HG02798 (cell line): ENCODE data around the gene ABCC1.

Experiments
- ATAC-seq: cut with Tn5 transposase; IDR thresholded peaks from one replicate; pipeline ENCODE4 v1.9.1; 2021; ENCODE audit warnings: mild to moderate bottlenecking; ENCODE audit not compliant: unreplicated experiment, poor library complexity

The ABCC1 gene

DNA sequence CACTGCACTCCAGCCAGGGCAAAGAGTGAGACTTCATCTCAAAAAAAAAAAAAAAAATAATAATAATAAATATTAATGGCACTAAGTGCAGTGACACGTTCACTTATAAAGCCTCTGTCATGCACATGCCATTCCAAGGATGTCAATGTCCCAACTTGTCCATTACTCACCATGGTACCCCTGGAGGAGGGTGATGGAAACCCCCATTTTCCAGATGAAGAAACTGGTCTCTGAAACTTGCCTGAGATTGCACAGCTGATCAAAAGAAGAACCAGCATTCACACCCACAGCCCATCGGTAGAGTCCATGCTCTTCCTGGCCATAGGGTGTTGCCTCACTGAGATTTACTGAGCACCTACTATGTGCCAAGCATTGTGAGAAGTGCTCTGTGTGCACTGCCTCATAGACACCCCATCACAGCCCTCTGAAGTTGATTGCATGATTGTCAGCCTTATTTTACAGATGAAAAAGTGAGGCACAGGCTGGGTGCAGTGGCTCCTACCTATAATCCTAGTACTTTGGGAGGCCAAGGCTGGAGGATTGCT is 123.7 kb downstream of the ABCC1 start:
- ATAC-seq: no peak

DNA sequence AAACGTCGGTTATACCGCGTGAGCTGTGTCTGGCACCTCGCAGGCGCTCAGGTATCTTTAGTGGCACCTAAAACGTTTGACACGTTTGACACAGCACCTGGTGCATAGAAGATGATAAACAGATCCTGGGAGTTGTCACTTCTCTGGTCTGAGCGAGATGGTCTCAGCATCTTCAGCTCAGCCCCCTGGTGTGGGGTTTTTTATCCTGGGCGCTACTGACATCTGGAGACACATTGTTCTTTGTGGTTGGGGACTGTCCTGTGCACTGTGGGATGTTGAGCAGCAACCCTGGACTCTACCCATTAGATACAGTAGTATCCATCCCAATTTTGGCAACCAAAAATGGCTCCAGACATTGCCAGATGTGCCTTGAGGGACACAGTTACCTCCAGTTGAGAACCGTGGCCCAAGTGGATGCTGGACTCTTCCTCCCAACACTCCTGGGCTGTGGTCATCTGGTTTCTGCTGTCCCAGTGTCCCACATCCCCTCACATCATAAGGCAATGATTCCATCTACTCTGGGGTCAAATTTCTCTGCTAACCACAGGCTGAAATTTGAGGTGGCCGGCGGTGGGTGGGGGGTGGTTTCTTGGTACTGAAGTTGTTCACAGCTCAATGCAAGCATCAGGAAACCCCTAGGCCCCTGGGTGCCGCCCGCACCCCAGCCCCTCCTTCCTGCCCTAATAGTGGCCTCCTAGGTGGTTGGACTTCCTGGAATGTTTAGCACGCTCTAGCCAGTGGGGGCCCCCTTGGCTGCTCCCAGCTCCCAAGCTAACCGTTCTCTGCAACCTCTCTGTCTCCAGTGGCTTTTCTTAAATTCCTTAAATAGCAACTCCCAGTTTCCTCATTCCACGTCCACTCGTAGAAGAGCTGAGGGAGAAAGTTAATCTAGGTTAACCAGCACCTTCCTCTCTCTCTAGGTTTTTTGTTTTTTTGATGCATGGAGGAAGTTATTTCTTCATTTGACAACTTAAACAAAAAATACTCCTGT is 124.8 kb downstream of the ABCC1 start:
- ATAC-seq: no peak

DNA sequence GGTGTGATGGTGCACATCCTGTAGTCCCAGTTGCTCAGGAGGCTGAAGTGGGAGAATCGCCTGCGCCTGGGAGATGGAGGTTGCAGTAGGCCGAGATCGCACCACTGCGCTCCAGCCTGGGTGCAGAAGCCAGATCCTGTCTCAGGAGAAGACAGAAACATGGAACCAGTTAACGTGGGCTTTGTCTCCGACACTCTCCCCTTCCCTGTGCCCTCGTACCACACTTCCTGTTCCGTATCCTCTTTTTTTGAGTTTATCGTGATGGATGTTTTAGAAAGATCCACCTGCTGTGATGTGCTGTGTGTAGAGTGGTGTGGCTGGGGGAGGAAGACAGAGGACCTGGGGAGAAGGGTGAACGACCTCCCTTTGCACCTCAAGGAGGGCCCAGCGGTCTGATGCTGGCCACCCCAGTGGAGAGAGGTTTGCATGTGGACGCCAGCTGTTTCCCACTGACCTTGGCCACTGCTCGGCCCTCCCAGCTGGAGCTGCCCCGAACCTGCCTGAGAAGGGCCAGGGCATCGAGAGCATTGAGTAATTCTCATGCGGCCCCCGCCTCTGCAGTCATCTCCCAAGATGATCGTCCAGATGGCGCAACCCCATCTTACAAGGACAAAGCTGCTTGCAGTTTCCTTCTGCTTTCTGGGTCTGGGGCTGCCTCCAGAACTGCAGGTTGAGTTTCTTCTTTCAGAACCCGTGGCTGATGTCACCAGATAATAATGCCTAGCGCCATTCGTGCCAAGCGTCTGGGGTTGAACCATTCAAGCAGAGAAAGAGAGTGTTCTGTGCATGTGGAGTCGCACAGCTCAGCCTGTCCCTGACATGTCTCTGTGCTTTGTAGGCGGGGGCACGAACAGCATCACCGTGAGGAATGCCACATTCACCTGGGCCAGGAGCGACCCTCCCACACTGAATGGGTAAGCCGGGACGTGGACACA is 126.3 kb downstream of the ABCC1 start:
- ATAC-seq: no peak

DNA sequence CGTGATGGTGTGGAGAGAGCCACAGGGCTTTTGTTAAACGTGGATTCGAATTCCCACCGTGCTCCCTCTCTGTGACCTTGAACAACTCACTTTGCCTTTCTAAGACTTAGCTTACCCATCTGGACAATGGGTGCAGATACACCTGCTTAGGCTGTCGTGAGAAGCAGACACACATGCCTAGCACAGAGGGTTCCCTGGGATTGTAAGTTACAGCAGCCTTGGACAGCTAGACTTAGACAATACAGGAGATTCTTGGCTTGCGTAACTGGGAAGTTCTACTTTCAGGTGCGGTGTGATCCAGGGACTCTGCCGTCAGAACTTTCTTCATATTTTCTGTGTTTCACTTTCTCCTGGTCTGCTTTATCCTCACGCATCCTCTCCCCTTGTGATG is 127.0 kb downstream of the ABCC1 start:
- ATAC-seq: no peak

DNA sequence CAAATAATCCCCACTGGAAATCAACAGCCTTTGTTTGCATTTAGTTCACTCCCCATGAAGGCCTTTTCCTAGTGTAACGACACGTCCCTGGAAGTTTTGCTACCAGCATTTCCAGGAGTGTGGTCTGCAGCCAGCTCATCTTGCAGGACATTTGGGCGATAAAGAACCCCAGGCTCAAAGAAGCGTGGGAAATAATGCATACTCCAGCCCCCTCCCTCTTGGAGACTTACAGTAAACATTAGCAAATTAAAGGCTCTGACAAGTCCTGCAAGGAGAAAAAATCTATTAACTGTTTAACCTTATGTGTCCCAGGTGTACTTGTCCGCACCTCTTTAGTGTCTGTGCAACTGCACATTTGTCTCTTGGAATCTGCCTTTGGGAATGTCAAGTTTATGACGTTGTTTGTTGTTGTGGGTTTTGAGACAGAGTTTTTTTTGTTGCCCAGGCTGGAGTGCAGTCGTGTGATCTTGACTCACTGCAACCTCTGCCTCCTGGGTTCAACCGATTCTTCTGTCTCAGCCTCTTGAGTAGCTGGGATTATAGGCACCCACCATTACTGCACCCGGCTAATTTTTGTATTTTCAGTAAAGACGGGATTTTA is 131.1 kb downstream of the ABCC1 start:
- ATAC-seq: no peak

DNA sequence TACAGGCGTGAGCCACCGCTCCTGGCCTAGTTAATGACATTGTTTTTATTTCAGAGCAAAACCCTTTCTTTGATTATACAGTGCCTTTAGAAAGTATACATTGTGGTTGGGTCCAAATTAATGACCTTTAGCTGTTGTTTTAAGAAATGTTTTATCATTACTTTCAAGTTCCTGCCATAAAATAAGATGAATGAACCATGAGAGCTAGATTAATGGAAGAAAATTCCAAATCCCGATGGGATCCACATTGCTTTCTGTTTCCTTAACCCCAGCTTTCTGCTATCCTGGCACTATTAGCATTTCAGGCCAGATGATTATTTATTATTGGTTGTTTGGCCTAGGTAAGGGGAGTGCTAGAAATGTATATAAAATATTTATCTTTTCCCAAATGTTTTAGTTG is 131.7 kb downstream of the ABCC1 start:
- no peak for ATAC-seq

DNA sequence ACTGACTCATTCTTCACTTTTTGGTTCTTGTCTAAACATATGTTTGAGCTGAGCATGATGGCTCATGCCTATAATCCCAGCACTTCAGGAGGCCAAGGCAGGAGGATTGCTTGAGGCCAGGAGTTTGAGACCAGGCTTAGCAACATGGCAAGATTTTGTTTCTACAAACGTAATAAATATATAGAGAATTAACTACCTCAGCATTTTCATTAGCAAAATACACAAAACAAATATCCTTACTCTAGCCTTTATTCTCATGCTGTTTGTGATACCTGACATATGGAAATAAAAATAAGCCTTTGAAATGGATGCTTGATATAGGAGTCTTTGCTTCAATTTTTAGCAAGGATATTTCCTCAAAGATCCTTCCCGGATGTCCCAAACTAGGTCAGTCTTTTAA is 132.8 kb downstream of the ABCC1 start:
- ATAC-seq: no peak

DNA sequence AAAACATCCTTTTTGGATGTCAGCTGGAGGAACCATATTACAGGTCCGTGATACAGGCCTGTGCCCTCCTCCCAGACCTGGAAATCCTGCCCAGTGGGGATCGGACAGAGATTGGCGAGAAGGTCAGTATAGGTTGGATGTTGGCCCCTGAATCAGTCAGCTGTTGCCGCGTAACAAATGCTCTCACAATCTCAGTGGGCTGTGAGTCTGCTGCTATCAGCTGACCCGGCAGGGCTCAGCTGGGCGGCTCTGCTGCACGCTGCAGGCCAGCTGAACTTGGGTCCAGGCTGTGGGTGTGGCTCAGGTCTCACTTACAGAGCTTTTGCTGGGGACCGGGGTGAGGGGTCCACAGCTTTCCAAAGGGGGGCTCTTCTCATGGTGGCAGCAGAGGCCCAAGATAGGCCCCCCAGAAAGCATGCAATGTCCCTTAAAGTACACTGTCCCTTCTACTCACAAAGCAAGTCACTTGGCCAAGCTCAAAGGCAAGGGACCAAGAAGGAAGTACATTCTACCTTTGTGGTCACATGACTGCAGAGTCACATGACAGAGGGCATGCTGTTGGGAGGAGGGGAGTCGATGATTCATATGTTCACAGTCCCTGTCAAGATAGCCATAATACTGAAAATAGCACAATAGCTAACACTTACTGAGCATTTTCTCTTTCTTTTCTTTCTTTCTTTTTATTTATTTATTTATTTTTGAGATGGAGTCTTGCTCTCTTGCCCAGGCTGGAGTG is 134.2 kb downstream of the ABCC1 start:
- ATAC-seq: no peak

DNA sequence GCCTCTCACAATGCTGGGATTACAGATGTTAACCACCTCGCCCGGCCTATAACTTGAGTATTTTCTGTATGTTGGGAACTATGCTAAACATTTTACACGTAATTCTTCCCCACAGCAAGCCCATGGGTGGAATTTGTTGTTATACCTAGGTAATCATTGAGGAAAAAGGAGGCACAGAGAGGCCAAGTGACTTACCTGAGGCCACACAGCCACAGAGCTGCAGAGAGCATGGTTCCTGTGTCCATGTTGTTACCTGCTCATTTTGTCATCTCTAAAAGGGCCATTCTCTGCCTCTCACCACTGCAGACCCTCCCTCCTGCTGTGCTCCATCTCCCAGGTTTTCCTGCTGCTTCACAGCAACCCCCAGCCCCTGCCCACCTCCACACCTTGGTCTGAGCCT is 135.5 kb downstream of the ABCC1 start:
- ATAC-seq: no peak

DNA sequence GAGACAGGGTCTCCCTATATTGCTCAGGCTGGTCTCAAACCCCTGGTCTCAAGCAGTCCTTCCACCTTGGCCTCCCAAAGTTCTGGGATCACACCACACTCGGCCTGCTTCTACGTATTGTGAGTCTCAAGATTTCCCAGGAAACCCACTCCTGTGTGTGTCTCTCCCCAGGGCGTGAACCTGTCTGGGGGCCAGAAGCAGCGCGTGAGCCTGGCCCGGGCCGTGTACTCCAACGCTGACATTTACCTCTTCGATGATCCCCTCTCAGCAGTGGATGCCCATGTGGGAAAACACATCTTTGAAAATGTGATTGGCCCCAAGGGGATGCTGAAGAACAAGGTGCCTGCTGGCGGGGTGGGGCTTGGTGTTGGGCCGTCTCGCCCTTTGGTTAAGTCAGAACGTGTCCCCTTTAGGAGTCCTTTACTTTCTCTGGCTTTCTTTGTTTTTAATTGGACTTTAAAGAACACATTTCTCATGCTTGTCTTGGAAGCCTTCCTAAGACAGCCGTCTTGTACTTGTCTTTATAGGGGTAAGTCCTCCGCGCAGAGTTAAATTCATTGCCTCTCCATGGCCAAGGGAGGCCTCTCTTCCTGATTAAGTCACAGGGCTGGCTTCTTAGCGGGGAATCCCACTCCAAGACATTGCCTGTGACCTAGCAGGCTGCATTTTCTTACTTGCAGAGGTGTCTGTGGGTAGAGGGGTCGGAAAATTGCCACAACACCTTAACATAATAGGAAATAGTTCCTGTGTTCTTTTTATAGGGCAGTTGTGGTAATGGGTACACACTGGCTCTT is 137.4 kb downstream of the ABCC1 start:
- no peak for ATAC-seq

DNA sequence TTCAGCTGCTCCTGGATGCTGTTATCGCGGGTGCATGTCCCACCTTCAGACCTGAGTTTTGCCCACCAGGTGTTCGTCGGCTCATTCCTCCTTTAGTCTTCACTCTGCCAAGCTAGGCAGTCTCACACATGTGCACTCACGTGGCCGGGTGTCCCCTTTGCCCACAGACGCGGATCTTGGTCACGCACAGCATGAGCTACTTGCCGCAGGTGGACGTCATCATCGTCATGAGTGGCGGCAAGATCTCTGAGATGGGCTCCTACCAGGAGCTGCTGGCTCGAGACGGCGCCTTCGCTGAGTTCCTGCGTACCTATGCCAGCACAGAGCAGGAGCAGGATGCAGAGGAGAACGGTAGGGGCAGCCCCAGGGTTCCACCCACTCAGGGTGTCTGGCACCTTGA is 140.8 kb downstream of the ABCC1 start:
- no peak for ATAC-seq

DNA sequence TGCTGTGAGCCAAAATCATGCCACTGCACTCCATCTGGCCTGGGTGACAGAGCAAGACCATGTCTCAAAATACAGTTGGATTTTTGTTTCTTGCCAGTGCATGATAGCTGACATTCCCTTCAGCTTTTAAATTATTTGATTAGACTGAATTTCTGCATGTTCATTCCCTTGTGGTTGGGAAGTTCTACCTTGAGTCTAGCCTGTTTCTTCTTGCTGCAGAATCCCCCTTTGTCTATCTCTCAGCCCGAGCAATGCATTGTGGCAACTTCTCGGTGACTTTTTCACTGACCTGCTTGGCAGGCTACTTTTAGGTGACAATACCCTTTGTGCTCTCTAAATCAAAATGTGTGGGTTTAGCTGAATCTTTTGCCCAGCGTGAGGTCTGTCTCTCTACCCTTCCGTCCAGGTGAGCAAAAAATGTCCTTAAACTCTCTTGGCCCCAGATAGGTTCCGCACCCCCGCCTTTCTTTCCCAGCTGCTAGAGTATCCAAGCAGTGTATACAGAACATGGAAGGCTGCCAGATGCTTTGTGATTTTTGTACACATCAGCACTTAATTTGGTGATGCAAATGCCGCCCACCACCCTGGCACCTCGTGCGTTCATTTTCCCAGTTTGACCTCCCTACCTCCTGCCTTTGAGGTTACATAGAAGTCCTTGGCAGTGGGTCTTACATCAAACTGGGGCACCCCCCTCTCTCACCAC is 143.7 kb downstream of the ABCC1 start:
- no peak for ATAC-seq

DNA sequence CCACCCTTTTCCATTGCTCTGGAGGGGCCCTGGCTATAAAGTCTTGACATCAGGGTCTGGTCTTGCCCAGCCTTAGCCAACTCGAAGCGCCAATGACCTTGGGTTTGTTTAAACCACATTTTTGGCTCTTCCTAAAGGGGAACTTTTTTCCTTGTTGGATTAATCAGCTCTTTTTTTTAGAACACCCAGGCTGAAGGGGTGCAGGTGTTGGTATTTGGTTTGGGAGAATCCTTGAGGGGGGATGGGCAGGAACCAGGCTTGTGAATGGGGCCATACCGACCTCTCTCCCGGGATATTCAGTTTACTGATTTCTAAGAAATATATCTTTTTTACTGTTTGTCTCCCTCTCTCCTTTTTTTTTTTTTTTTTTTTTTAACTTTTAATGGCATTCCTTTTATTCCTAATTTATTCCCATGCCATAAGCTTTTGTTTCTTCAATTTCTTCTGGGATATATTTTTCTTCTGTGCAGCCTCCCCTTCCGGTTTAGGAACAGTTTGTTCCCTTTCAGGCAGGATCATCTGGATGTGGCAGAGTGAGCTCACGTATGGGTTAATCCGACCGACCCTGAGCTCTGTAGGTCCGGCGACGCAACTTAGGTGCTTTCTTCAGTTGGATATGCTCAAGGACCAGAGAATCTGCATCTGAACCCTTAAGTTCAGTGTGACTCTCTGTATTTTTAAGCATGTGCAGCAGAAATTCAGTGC is 144.4 kb downstream of the ABCC1 start:
- ATAC-seq: no peak

DNA sequence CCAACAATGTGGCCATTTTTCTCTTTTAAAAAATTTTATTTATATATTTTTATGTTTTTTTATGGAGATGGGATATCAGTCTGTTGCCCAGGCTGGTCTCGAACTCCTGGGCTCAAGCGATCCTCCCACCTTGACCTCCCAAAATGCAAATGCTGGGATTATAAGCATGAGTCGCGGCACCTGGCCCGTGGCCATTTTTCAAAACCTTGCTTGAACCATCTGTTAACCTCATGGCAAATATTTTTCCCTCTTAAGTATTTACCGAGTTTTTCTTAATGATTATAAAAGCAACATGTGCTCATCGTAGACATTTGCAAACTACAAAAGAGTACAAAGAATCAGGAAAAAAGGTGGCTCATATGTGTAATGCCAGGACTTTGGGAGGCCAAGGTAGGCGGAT is 146.2 kb downstream of the ABCC1 start:
- ATAC-seq: no peak

DNA sequence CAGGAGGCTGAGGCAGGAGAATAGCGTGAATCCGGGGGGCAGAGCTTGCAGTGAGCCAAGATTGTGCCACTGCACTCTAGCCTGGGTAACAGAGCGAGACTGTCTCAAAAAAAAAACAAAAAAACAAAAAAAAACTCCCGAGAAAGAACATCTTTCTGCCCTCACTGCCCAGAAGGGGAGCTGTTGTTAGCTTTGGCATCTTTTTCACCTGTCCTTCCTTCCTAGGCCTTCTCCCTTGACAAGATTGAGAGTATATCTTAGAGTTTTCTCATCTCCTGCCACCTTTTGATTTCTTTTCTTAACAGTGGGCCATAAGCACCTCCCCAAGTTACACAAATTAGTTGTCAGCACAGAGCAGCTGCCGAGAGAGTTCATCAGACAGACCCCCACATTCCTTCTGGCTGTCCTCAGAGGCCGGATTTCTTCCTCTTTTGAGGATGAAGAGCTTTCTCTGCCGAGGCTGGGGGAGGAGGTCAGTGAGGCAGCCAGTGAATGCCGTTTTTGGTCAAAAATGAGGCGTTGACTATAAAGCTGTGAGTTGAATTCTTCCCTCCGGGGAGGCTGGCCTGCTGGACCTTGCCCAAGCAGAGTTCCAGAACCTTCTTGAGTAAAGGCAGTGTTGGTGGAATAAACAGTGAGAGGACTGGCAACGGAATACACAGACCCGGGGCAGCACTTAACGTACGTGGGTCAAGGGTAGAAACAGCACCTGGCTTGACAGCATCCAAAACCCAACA is 146.9 kb downstream of the ABCC1 start:
- ATAC-seq: no peak

DNA sequence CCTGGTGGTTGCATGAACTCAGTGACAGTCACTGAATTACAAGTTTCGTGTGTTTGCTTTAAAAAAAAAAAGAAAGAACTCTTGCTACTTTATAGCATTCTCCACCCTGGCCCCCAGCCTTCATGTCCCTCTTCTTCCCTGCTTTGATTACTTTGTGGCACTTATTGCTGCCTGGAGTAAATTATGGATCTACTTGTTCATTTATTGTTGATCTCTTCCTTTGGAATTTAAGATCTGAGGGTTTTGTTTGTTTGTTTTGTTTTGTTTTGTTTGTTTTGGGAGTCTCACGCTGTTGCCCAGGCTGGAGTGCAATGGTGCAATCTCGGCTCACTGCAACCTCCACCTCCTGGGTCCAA is 147.4 kb downstream of the ABCC1 start:
- no peak for ATAC-seq

DNA sequence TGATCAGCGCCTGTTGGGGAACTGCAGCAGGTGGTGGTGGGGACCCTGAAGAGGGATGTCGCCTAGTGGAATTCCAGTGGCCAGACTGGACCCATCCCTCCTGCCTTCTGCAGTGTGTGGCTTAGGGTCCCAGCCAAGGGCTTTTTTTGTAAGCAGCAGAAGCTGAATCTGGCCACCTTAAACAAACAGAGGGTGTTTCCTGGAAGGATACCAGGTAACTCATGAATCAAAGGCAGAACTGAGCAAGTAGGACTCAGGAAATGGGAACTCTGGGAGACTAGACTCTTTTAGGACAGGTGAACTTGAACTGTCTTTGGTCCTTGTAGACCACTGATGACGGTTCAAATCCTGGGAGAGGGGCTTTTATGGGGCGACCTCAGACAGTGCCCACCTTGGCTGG is 149.9 kb downstream of the ABCC1 start:
- no peak for ATAC-seq
